Large intestine (tissue), 3 donors: ENCODE data around the gene RBM12. TPM values are rescaled to one million over a fixed set of nuclear protein-coding genes. Genes with fewer than 3 reads are reported as not detected.

Experiments used
- DNase-seq, 2 donors: peaks; one replicate each; pipeline versions ENCODE4 v3.0.0 to v3.0.0-alpha.2; 2013
- H3K27ac ChIP-seq: one replicate; pipeline ENCODE4 v1.5.1; 2013; ENCODE audit warnings: low read length
- H3K27me3 ChIP-seq: 2 replicates; pipeline ENCODE4 v1.6.1; 2013; ENCODE audit warnings: low read length; ENCODE audit not compliant: control insufficient read depth, insufficient read depth
- H3K36me3 ChIP-seq: 2 replicates; pipeline ENCODE4 v1.6.1; 2013; ENCODE audit warnings: low read length; ENCODE audit not compliant: control insufficient read depth, insufficient read depth
- H3K4me1 ChIP-seq: one replicate; pipeline ENCODE4 v1.6.1; 2013; ENCODE audit warnings: low read length; ENCODE audit not compliant: control insufficient read depth, insufficient read depth
- H3K4me3 ChIP-seq: one replicate; pipeline ENCODE4 v1.5.1; 2013; ENCODE audit warnings: low read length
- H3K9me3 ChIP-seq: one replicate; pipeline ENCODE4 v1.6.1; 2013; ENCODE audit warnings: mild to moderate bottlenecking, low read depth, low read length, moderate library complexity; ENCODE audit not compliant: control insufficient read depth
- WGBS: methylation state at CpG from one replicate; pipeline ENCODE4 v1.1.5; 2013; ENCODE audit warnings: low lambda C conversion rate; ENCODE audit not compliant: insufficient coverage; 5-methylcytosine and 5-hydroxymethylcytosine counted together
- polyA plus RNA-seq: library from polyadenylated mRNA; unstranded; fragments of 120-200 nt; gene quantifications from one replicate; pipeline ENCODE4 v1.2.1, GENCODE V29; 2013

Gene RBM12
- polyA plus RNA-seq, 1 donor = 62.4 TPM

- Histone ChIP-seq H3K4me3 (no peak overlapping the region), H3K4me1 (no peaks in the 10 kb centered on the region), H3K9me3 (no peaks in the 10 kb centered on the region), H3K27me3 (no peaks in the 10 kb centered on the region), H3K36me3 (peaks cover 29% of the 10 kb centered on the region), H3K27ac (no peak overlapping the region)
- WGBS = 100% methylated on average over 3 of the region's 9 CpGs
- DNase-seq = no peak
Measured at GRCh38 chr20:35654415-35654814, 10.3 kb downstream of the RBM12 start.

GRCh38 chr20:35653893-35654292 lies 10.8 kb downstream of the RBM12 start:
- Histone ChIP-seq H3K36me3 (peaks cover 29% of the 10 kb centered on the region), H3K27ac (no peak overlapping the region), H3K27me3 (no peaks in the 10 kb centered on the region), H3K4me1 (no peaks in the 10 kb centered on the region), H3K4me3 (no peak overlapping the region), H3K9me3 (no peaks in the 10 kb centered on the region)
- WGBS = no CpG with 5 or more reads among the region's 4 CpGs
- DNase-seq = no peak

- H3K4me1 ChIP-seq = no peaks in the 10 kb centered on the region
Measured at GRCh38 chr20:35653430-35653734, 11.3 kb downstream of the RBM12 start.

GRCh38 chr20:35652641-35653429 lies 11.9 kb downstream of the RBM12 start:
- H3K4me3 ChIP-seq = no peak overlapping the region
- no peaks in the 10 kb centered on the region for H3K27me3 ChIP-seq
- H3K36me3 ChIP-seq = peaks cover 29% of the 10 kb centered on the region
- no CpG with 5 or more reads among the region's 13 CpGs for WGBS
- no peak overlapping the region for H3K27ac ChIP-seq
- no peaks in the 10 kb centered on the region for H3K9me3 ChIP-seq
- H3K4me1 ChIP-seq = no peaks in the 10 kb centered on the region
- DNase-seq = no peak

More at GRCh38 chr20:35653430-35653734, 11.3 kb downstream of the RBM12 start:
- no peak overlapping the region for H3K27ac ChIP-seq
- H3K27me3 ChIP-seq = no peaks in the 10 kb centered on the region
- no peaks in the 10 kb centered on the region for H3K9me3 ChIP-seq
- DNase-seq = no peak
- no peak overlapping the region for H3K4me3 ChIP-seq
- WGBS = 100% methylated on average over 3 of the region's 3 CpGs
- H3K36me3 ChIP-seq = peaks cover 29% of the 10 kb centered on the region

GRCh38 chr20:35651958-35652357 lies 12.7 kb downstream of the RBM12 start:
- Histone ChIP-seq H3K36me3 (peaks cover 29% of the 10 kb centered on the region), H3K27me3 (no peaks in the 10 kb centered on the region), H3K27ac (no peak overlapping the region), H3K4me1 (no peaks in the 10 kb centered on the region), H3K4me3 (no peak overlapping the region), H3K9me3 (no peaks in the 10 kb centered on the region)
- no peak for DNase-seq

- H3K27me3 ChIP-seq = no peaks in the 10 kb centered on the region
- 64% methylated on average over 2 of the region's 3 CpGs for WGBS
- peaks cover 30% of the 10 kb centered on the region for H3K36me3 ChIP-seq
- H3K9me3 ChIP-seq = no peaks in the 10 kb centered on the region
- no peaks in the 10 kb centered on the region for H3K4me1 ChIP-seq
- no peak overlapping the region for H3K4me3 ChIP-seq
- DNase-seq = no peak
- no peak overlapping the region for H3K27ac ChIP-seq
Measured at GRCh38 chr20:35650632-35651031, 14.1 kb downstream of the RBM12 start.

GRCh38 chr20:35648836-35649235 lies 15.9 kb downstream of the RBM12 start:
- H3K27ac ChIP-seq = no peak overlapping the region
- no peak for DNase-seq
- H3K36me3 ChIP-seq = peaks cover 16% of the 10 kb centered on the region
- H3K9me3 ChIP-seq = no peaks in the 10 kb centered on the region
- no peaks in the 10 kb centered on the region for H3K4me1 ChIP-seq
- H3K4me3 ChIP-seq = no peak overlapping the region
- no peaks in the 10 kb centered on the region for H3K27me3 ChIP-seq

GRCh38 chr20:35644806-35645205 lies 19.9 kb downstream of the RBM12 start:
- no CpG with 5 or more reads among the region's 2 CpGs for WGBS
- Histone ChIP-seq H3K27me3 (no peaks in the 10 kb centered on the region), H3K4me1 (no peaks in the 10 kb centered on the region), H3K36me3 (peaks cover 2% of the 10 kb centered on the region), H3K9me3 (no peaks in the 10 kb centered on the region), H3K4me3 (no peak overlapping the region), H3K27ac (no peak overlapping the region)
- no peak for DNase-seq

GRCh38 chr20:35643045-35643444 lies 21.7 kb downstream of the RBM12 start:
- Histone ChIP-seq H3K9me3 (no peaks in the 10 kb centered on the region), H3K36me3 (peaks cover 2% of the 10 kb centered on the region), H3K4me1 (no peaks in the 10 kb centered on the region), H3K27me3 (no peaks in the 10 kb centered on the region), H3K27ac (no peak overlapping the region), H3K4me3 (no peak overlapping the region)
- whole genome bisulfite sequencing = 100% methylated on average over 1 of the region's 7 CpGs
- DNase-seq = no peak

GRCh38 chr20:35641743-35642142 lies 23.0 kb downstream of the RBM12 start:
- Histone ChIP-seq H3K4me3 (no peak overlapping the region), H3K4me1 (no peaks in the 10 kb centered on the region), H3K36me3 (peaks cover 2% of the 10 kb centered on the region), H3K27me3 (no peaks in the 10 kb centered on the region), H3K27ac (no peak overlapping the region), H3K9me3 (no peaks in the 10 kb centered on the region)
- no peak for DNase-seq
- WGBS = no CpG with 5 or more reads among the region's 4 CpGs

GRCh38 chr20:35640724-35641123 lies 24.0 kb downstream of the RBM12 start:
- WGBS = no CpG with 5 or more reads among the region's 3 CpGs
- no peaks in the 10 kb centered on the region for H3K9me3 ChIP-seq
- no peak overlapping the region for H3K27ac ChIP-seq
- H3K27me3 ChIP-seq = no peaks in the 10 kb centered on the region
- no peak overlapping the region for H3K4me3 ChIP-seq
- H3K36me3 ChIP-seq = peaks cover 2% of the 10 kb centered on the region
- no peaks in the 10 kb centered on the region for H3K4me1 ChIP-seq
- no peak for DNase-seq
